Upper lobe of right lung (tissue), 1 donor: ENCODE results near the gene CST9. TPM values are rescaled to one million over a fixed set of nuclear protein-coding genes. Genes with fewer than 3 reads are reported as not detected.

ENCODE experiments used
- ATAC-seq: fragments of 200-7000 bp; cut with Tn5 transposase; one replicate; pipeline ENCODE4 v1.9.1; 2020; ENCODE audit warnings: mild to moderate bottlenecking, moderate library complexity
- DNase-seq: peaks from one replicate; pipeline ENCODE4 v3.0.0-alpha.2; 2020
- H3K27ac ChIP-seq: fragments of 200-600 bp; one replicate; pipeline ENCODE4 v1.8.0; 2022
- H3K27me3 ChIP-seq: fragments of 200-600 bp; one replicate; pipeline ENCODE4 v1.8.0; 2022; ENCODE audit warnings: mild to moderate bottlenecking
- H3K36me3 ChIP-seq: fragments of 200-600 bp; one replicate; pipeline ENCODE4 v1.8.0; 2022
- H3K4me1 ChIP-seq: fragments of 200-600 bp; one replicate; pipeline ENCODE4 v1.8.0; 2022
- H3K4me3 ChIP-seq: fragments of 200-600 bp; one replicate; pipeline ENCODE4 v1.8.0; 2022; ENCODE audit warnings: mild to moderate bottlenecking
- H3K9me3 ChIP-seq: fragments of 200-600 bp; one replicate; pipeline ENCODE4 v1.8.0; 2022
- CTCF ChIP-seq: fragments of 200-600 bp; IDR thresholded peaks from one replicate; pipeline ENCODE4 v1.8.0; 2022; ENCODE audit warnings: antibody characterized with exemption
- intact Hi-C: fragments of 100-400 bp; cut with DNase I; formaldehyde crosslinking; loops from one replicate; pipeline ENCODE4 v1.11.0; 2022
- long read RNA-seq: library from polyadenylated mRNA; unstranded; transcript quantifications from one replicate; pipeline ENCODE4 v2.0.0, GENCODE V29; 2021
- total RNA-seq: library from RNA; stranded (reverse); fragmentation: NEBNext Ultra II Directional; extraction: Animal tissue kit (Norgen Biotek cat#: 25700); gene quantifications from one replicate; pipeline ENCODE4 v1.2.1, GENCODE V29; 2021
- donor health status: DM: no; HTN: yes; CAD: no; lungs with severe emphysema.

The CST9 gene
- not detected for total RNA-seq
- long read RNA-seq = 0 reads

GRCh38 chr20:23605867-23606651 lies at the start of gene CST9:
CST9 (minus strand) TSS chr20:23605917; CDS start chr20:23605864, 53 bp downstream.
- H3K4me1 ChIP-seq = no peaks in the 10 kb centered on the region
- ATAC-seq (no peak), DNase-seq (no peak)
- H3K9me3 ChIP-seq = no peaks in the 10 kb centered on the region
- no peak within 1 kb of the TSS for H3K4me3 ChIP-seq
- intact Hi-C loops = no loop called here
- H3K27me3 ChIP-seq = no peaks in the 10 kb centered on the region
- TF ChIP-seq CTCF = no peak
- H3K27ac ChIP-seq = no peak within 1 kb of the TSS
- no peaks in the 10 kb centered on the region for H3K36me3 ChIP-seq

GRCh38 chr20:23654717-23655116 lies 49.0 kb upstream of the CST9 start:
- Histone ChIP-seq H3K36me3 (no peaks in the 10 kb centered on the region), H3K27ac (no peak overlapping the region), H3K9me3 (no peaks in the 10 kb centered on the region), H3K4me3 (no peak overlapping the region), H3K27me3 (no peaks in the 10 kb centered on the region), H3K4me1 (peaks cover 21% of the 10 kb centered on the region)
- DNase-seq = no peak
- intact Hi-C loops = no loop called here
- no peak for ATAC-seq
- no peak for TF ChIP-seq CTCF

- TF ChIP-seq CTCF = no peak
- DNase-seq (no peak), ATAC-seq (no peak)
- H3K4me1 ChIP-seq = peaks cover 21% of the 10 kb centered on the region
- H3K27me3 ChIP-seq = no peaks in the 10 kb centered on the region
- no peaks in the 10 kb centered on the region for H3K9me3 ChIP-seq
- no peak overlapping the region for H3K27ac ChIP-seq
- H3K4me3 ChIP-seq = no peak overlapping the region
- intact Hi-C loops = no loop called here
- no peaks in the 10 kb centered on the region for H3K36me3 ChIP-seq
These were observed 48.3 kb upstream of the CST9 start for GRCh38 chr20:23654000-23654399.

- ATAC-seq (no peak), DNase-seq (no peak)
- intact Hi-C loops = no loop called here
- peaks cover 21% of the 10 kb centered on the region for H3K4me1 ChIP-seq
- no peaks in the 10 kb centered on the region for H3K9me3 ChIP-seq
- no peaks in the 10 kb centered on the region for H3K36me3 ChIP-seq
- H3K4me3 ChIP-seq = no peak overlapping the region
- no peak for TF ChIP-seq CTCF
- H3K27ac ChIP-seq = no peak overlapping the region
- H3K27me3 ChIP-seq = no peaks in the 10 kb centered on the region
These were observed 47.8 kb upstream of the CST9 start for GRCh38 chr20:23653400-23653938.

- ATAC-seq (no peak), DNase-seq (no peak)
- Histone ChIP-seq H3K9me3 (no peaks in the 10 kb centered on the region), H3K4me1 (peaks cover 21% of the 10 kb centered on the region), H3K4me3 (no peak overlapping the region), H3K36me3 (no peaks in the 10 kb centered on the region), H3K27me3 (no peaks in the 10 kb centered on the region), H3K27ac (no peak overlapping the region)
- no peak for TF ChIP-seq CTCF
- intact Hi-C loops = no loop called here
These were observed 47.2 kb upstream of the CST9 start for GRCh38 chr20:23652926-23653325.
